Right lobe of liver (tissue), 6 donors: ENCODE data around the gene ATP6V1C2. TPM values are rescaled to one million over a fixed set of nuclear protein-coding genes. Genes with fewer than 3 reads are reported as not detected.
"Not testable (repeated sequence)": the region's sequence is repeated elsewhere in the genome, so short reads cannot be mapped to it uniquely, and the experiment has no call there.

Experiments
- ATAC-seq, 4 donors: fragments of 200-7000 bp; cut with Tn5 transposase; one replicate each; pipeline ENCODE4 v1.9.1; 2020; ENCODE audit warnings: mild to moderate bottlenecking in 4 of 4, moderate library complexity in 4 of 4
- DNase-seq, 3 donors: peaks; one replicate each; pipeline ENCODE4 v3.0.0-alpha.2; 2020
- H3K27ac ChIP-seq, 3 donors: fragments of 200-600 bp; one replicate each; pipeline ENCODE4 v1.8.0; 2022
- H3K27me3 ChIP-seq, 2 donors: fragments of 200-600 bp; one replicate each; pipeline ENCODE4 v1.8.0; 2022
- H3K36me3 ChIP-seq, 4 donors: fragments of 200-600 bp; sonication (generic) in 1 of 4; one replicate each; pipeline versions ENCODE4 v1.5.1 to v1.8.0; 2017 to 2022; ENCODE audit warnings: control low read depth in 1 of 4
- H3K4me1 ChIP-seq, 4 donors: fragments of 200-600 bp; sonication (generic) in 1 of 4; one replicate each; pipeline versions ENCODE4 v1.5.1 to v1.8.0; 2017 to 2022; ENCODE audit warnings: control low read depth in 1 of 4
- H3K4me3 ChIP-seq, 3 donors: fragments of 200-600 bp; one replicate each; pipeline ENCODE4 v1.8.0; 2022
- H3K9me3 ChIP-seq, 4 donors: fragments of 200-600 bp; sonication (generic) in 1 of 4; one replicate each; pipeline versions ENCODE4 v1.5.1 to v1.8.0; 2017 to 2022; ENCODE audit warnings: control low read depth in 1 of 4
- POLR2A ChIP-seq: fragments of 450-650 bp; IDR thresholded peaks from one replicate; pipeline ENCODE4 v1.6.1; 2017; ENCODE audit warnings: antibody characterized with exemption, mild to moderate bottlenecking
- WGBS: methylation state at CpG from one replicate; pipeline ENCODE4 v1.1.6; 2018; ENCODE audit warnings: low coverage, low lambda C conversion rate; ENCODE audit not compliant: insufficient coverage; ENCODE audit errors: missing lambda C conversion rate; 5-methylcytosine and 5-hydroxymethylcytosine counted together
- intact Hi-C, 2 donors: fragments of 100-400 bp; cut with DNase I; formaldehyde crosslinking; loops; one replicate each; pipeline versions ENCODE4 v1.11.2 to v1.14.1; 2022
- total RNA-seq, 6 experiments: library from RNA; depleted of rRNA in 2 of 6; stranded (reverse); fragments of >200 nt in 2 of 6; fragmentation: NEBNext Ultra II Directional in 3 of 6; extraction: Animal tissue kit (Norgen Biotek cat#: 25700) in 3 of 6; gene quantifications; one replicate each; pipeline versions ENCODE4 v1.1.0 to v1.2.4, GENCODE V29; 2016 to 2023
- TF ChIP-seq, protein P1 (sequence below), 4 donors: fragments of 200-600 bp in 3 of 4; fragments of 450-650 bp in 1 of 4; IDR thresholded peaks; one replicate each; pipeline versions ENCODE4 v1.5.1 to v1.8.0; 2016 to 2022; ENCODE audit warnings: antibody characterized with exemption in 4 of 4, mild to moderate bottlenecking in 2 of 4
- donor health status: DM: no; HTN: yes; CAD: no.
- donor health status: DM: no; HTN: no; CAD: no.
- donor health status: DM: no; HTN: no; CAD: no.
- donor health status: DM: no; HTN: yes; CAD: no.
- donor health status: DM: no; HTN: yes; CAD: no.

The ATP6V1C2 gene
- total RNA-seq, 6 experiments from 2014 or later: 0.12 to 0.22 TPM; not detected in 4

GRCh38 chr2:10814142-10814541, 92.7 kb downstream of the ATP6V1C2 start:
- H3K27me3 ChIP-seq: no peaks in the 10 kb centered on the region
- DNase-seq (no peak), ATAC-seq (no peak)
- WGBS: 39% methylated on average over 3 of the region's 10 CpGs
- no peaks in the 10 kb centered on the region for H3K36me3 ChIP-seq
- TF ChIP-seq, protein P1, sequence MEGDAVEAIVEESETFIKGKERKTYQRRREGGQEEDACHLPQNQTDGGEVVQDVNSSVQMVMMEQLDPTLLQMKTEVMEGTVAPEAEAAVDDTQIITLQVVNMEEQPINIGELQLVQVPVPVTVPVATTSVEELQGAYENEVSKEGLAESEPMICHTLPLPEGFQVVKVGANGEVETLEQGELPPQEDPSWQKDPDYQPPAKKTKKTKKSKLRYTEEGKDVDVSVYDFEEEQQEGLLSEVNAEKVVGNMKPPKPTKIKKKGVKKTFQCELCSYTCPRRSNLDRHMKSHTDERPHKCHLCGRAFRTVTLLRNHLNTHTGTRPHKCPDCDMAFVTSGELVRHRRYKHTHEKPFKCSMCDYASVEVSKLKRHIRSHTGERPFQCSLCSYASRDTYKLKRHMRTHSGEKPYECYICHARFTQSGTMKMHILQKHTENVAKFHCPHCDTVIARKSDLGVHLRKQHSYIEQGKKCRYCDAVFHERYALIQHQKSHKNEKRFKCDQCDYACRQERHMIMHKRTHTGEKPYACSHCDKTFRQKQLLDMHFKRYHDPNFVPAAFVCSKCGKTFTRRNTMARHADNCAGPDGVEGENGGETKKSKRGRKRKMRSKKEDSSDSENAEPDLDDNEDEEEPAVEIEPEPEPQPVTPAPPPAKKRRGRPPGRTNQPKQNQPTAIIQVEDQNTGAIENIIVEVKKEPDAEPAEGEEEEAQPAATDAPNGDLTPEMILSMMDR (IDR thresholded peaks at IDR 0.05): no peak
- TF ChIP-seq POLR2A: no peak
- intact Hi-C loops: no loop called here
- H3K4me3 ChIP-seq: no peak overlapping the region
- peak overlapping the region in 1 of 3 donors; percentile 1 for H3K27ac ChIP-seq
- H3K4me1 ChIP-seq: peaks cover 0 to 21% (median 8%) of the 10 kb centered on the region in 4 donors
- H3K9me3 ChIP-seq: no peaks in the 10 kb centered on the region

GRCh38 chr2:10814571-10815331, 93.3 kb downstream of the ATP6V1C2 start:
- 55% methylated on average over 12 of the region's 16 CpGs for WGBS
- DNase-seq (no peak), ATAC-seq (no peak)
- Histone ChIP-seq H3K4me3 (no peak overlapping the region), H3K36me3 (no peaks in the 10 kb centered on the region), H3K4me1 (peaks cover 0 to 15% (median 7%) of the 10 kb centered on the region in 4 donors), H3K27me3 (no peaks in the 10 kb centered on the region), H3K9me3 (no peaks in the 10 kb centered on the region), H3K27ac (peak overlapping the region in 1 of 3 donors; percentile 1)
- TF ChIP-seq, protein P1 (IDR thresholded peaks at IDR 0.05): peak in 1 of 4 donors; percentile 18
- no peak for TF ChIP-seq POLR2A
- intact Hi-C loops: no loop called here

DNA sequence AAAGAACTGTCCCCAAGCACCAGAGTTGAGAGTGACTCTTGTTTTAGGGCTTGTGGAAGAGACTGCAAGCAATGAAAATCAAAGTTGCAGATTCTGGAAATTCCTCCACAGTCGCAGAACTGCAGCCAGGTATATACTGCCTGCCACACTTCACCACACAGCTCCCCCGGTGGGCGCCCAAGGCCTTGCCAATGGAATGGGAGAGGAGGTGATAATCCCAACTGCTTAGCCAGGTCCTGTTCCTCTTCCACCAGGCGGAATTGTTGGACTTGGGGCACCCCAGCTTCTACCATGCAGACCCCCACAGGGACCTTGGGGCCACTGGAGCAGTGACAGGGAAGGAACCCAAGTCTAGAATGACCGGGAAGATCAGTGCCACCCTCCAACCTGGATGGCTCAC, 96.0 kb downstream of the ATP6V1C2 start:
- intact Hi-C loops: no loop called here
- Histone ChIP-seq H3K4me1 (no peaks in the 10 kb centered on the region), H3K36me3 (no peaks in the 10 kb centered on the region), H3K9me3 (no peaks in the 10 kb centered on the region), H3K4me3 (no peak overlapping the region), H3K27ac (no peak overlapping the region), H3K27me3 (no peaks in the 10 kb centered on the region)
- no peak for TF ChIP-seq POLR2A
- TF ChIP-seq, protein P1 (IDR thresholded peaks at IDR 0.05): peak in 3 of 4 donors; percentile 12 to 20 (median 18)
- no peak for ATAC-seq
- 40% methylated on average over 1 of the region's 5 CpGs for WGBS
- DNase-seq: no peak

DNA sequence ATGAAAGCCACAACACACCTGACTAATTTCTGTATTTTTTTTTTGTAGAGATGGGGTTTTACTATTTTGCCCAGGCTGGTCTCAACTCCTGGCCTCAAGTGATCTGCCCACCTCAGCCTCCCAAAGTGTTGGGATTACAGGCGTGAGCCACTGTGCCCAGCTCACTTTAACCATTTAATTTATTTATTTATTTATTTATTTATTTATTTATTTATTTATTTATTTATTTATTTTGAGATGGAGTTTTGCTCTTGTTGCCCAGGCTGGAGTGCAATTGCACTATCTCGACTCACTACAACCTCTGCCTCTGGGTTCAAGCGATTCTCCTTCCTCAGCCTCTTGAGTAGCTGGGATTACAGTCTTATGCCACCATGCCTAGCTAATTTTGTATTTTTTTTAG, 96.9 kb downstream of the ATP6V1C2 start:
- H3K9me3 ChIP-seq, H3K4me1 ChIP-seq, H3K4me3 ChIP-seq, ATAC-seq, H3K36me3 ChIP-seq, H3K27me3 ChIP-seq, H3K27ac ChIP-seq, DNase-seq, intact Hi-C loops: not testable (repeated sequence)
- WGBS: 89% methylated on average over 3 of the region's 3 CpGs

DNA sequence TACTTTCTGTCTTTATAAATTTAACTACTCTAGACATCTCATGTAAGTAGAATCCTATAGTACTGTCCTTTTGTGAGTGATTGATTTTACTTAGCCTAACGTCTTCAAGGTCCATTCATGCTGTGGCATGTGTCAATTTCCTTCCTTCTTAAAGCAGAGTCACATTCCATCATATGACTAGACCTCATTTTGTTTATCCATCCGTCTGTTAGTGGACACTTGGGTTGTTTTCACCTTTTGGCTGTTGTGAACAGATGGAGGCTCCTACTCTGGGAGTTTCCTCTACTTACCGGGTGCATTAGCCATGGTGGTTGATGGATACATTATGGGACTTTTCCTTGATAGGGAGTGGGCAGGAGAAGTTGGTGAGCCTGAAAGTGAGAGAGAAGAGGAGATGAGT, 97.6 kb downstream of the ATP6V1C2 start:
- no peaks in the 10 kb centered on the region for H3K36me3 ChIP-seq
- H3K9me3 ChIP-seq: no peaks in the 10 kb centered on the region
- no peak overlapping the region for H3K27ac ChIP-seq
- H3K4me1 ChIP-seq: no peaks in the 10 kb centered on the region
- ATAC-seq: no peak
- intact Hi-C loops: no loop called here
- H3K4me3 ChIP-seq: no peak overlapping the region
- TF ChIP-seq, protein P1 (IDR thresholded peaks at IDR 0.05): no peak
- TF ChIP-seq POLR2A: no peak
- no peaks in the 10 kb centered on the region for H3K27me3 ChIP-seq
- WGBS: 57% methylated on average over 3 of the region's 3 CpGs
- no peak for DNase-seq
